Activated T-cell treated with anti-CD3 and anti-CD28 coated beads, Interleukin-2, amount 50 U/mL, for 48 hours (primary cell): ENCODE results near the gene FASLG.
A peak's percentile ranks its signal among the peaks of the same experiment; 100 is the strongest.
"Not testable (repeated sequence)": the region's sequence is repeated elsewhere in the genome, so short reads cannot be mapped to it uniquely, and the experiment has no call there.

Source experiments
- DNase-seq, 2 experiments: peaks; one replicate each; pipeline ENCODE4 v3.0.0-alpha.2; 2020

Gene FASLG

GRCh38 chr1:172686143-172686542 is 27.2 kb downstream of the FASLG start:
- no peak for DNase-seq

GRCh38 chr1:172688428-172689085 is 29.7 kb downstream of the FASLG start:
- not testable (repeated sequence) for DNase-seq

GRCh38 chr1:172690925-172691324 is 32.0 kb downstream of the FASLG start:
- DNase-seq, result not testable (repeated sequence)

GRCh38 chr1:172697534-172698002 is 38.7 kb downstream of the FASLG start:
- DNase-seq, result no peak

DNA sequence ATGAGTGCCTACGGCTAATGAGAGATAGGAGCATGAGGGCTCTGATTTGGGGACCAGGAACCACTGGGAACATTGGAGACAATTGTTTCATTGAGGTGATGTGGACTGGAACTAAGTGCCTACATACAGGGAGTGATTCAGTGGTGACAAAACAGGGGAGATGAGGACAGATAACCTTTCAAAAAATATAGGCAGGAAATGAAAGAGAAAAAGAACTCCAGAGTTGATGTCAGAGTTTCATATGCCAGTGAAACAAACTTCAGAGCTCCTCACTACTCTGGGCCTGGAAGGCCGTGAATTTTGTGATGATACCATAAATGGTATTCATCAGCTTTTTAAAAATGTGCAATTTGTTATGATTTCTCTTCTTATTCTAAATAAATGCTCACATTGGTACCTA is 39.3 kb downstream of the FASLG start:
- DNase-seq, result peak in 1 of 2 experiments; percentile 55

- peak; percentile 75 to 78 for DNase-seq
Measured at GRCh38 chr1:172699111-172699510, 40.2 kb downstream of the FASLG start.

DNA sequence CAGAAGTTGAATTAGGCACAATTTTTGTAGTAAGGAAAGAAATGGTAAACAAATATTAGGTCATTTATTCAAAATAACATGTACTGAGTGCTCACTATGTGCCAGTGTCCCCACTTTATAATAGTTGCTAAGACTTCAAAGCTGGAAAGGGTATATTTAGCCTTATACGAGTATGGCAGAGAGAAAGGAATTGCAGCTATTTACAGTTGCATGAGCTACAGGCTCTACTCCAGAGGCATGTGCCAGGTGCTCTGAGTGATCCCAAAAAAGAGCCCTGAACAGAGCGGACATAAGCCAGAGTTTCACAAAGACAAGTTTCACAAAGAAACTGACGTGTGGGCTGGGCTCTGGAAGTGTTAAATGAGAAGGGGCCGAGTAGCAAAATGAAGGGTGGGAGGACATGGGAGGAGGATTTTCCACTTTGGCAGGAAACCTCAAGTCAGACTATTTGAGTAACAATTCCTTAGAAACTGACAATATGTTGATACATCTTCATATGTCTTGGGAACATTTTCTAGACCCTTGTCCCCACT is 40.9 kb downstream of the FASLG start:
- no peak for DNase-seq

DNA sequence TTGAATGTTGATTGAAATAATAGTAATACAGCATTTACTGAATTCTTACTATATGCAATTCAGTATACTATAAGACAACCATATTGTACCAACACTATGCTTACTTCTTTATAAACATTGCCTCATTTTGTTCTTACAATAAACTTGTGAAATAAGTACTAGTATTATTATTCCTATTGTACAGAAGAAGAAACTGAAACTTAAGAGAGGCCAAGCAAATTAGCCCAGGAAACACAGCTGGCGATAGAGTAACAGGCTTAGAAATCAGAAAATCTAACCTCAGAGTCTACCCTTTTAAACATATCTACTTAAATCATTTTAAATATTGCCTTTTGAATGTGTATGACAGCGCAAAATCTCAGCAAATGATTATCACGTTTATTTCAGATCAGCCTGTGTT is 41.7 kb downstream of the FASLG start:
- no peak for DNase-seq

DNA sequence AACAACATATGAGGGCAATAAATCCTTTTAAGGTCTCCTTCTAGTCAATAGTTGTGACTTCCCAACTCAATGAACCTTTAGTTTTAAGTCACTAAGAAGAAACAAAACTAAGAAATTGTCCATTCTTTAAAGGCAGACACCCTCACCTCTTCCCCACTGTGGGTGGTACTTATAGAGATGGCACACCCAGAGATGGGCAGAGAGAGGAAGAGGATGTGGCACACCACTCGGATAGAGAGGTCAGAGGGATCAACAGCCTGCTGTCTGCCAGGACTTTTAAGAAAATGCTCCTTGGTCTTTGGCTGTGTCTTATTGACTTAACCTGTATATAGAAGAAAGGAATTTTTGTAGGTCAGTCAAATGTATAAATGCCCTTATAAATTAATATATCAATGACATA is 45.1 kb downstream of the FASLG start:
- DNase-seq, result no peak

- no peak for DNase-seq
Measured at GRCh38 chr1:172704420-172705210, 45.7 kb downstream of the FASLG start.

- DNase-seq, result peak in 1 of 2 experiments; percentile 44
Measured at GRCh38 chr1:172708452-172708851, 49.5 kb downstream of the FASLG start.

- DNase-seq, result no peak
Measured at GRCh38 chr1:172711558-172711957, 52.7 kb downstream of the FASLG start.

DNA sequence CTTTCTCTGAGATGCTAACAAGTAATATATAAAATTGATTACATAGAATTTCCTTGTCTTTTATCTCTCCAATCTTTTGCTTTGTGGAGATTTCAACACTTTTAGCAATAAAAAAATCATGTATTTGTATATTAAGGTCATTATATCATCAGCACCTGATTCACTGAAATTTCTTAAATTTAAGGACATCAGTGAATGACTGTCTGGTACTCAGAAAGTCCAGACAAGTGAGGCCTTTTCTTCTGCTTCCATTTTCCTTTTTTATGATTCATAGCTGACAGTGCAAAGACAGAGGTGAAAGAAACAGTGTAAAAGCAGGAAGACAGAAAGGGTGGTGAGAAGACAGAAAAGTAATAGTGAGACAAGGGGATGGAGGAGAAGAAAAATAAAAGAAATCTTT is 54.6 kb downstream of the FASLG start:
- no peak for DNase-seq
